CD4-positive, alpha-beta T cell treated with Interleukin-2 at 100 ng/mL for 4 hours (primary cell): Measurements from ENCODE around the gene AKIRIN2.
"Not testable (repeated sequence)": the region's sequence is repeated elsewhere in the genome, so short reads cannot be mapped to it uniquely, and the experiment has no call there.

Experiments used
- DNase-seq: peaks from one replicate; pipeline ENCODE4 v3.0.0-alpha.2; 2020; ENCODE audit warnings: low spot score

AKIRIN2 gene

GRCh38 chr6:87718662-87719433, 16.8 kb upstream of the AKIRIN2 start:
- DNase-seq, result peak; percentile 48

- DNase-seq, result no peak
Measured at GRCh38 chr6:87716928-87717614, 15.0 kb upstream of the AKIRIN2 start.

GRCh38 chr6:87714093-87714842, 12.2 kb upstream of the AKIRIN2 start:
- DNase-seq, result no peak

- DNase-seq, result not testable (repeated sequence)
Measured at GRCh38 chr6:87712713-87713112, 10.7 kb upstream of the AKIRIN2 start.

GRCh38 chr6:87710090-87710489, 8.1 kb upstream of the AKIRIN2 start:
- DNase-seq, result no peak

- not testable (repeated sequence) for DNase-seq
Measured at GRCh38 chr6:87708581-87709427, 6.8 kb upstream of the AKIRIN2 start.

- DNase-seq, result no peak
Measured at GRCh38 chr6:87706187-87706966, 4.3 kb upstream of the AKIRIN2 start.

- DNase-seq, result peak; percentile 47
Measured at GRCh38 chr6:87705070-87705691, 3.1 kb upstream of the AKIRIN2 start.

- not testable (repeated sequence) for DNase-seq
Measured at GRCh38 chr6:87703039-87703438, 1.0 kb upstream of the AKIRIN2 start.

GRCh38 chr6:87702589-87702945, 534 bp upstream of the AKIRIN2 start:
- no peak for DNase-seq

GRCh38 chr6:87701344-87701675, 723 bp downstream of the AKIRIN2 start:
- no peak for DNase-seq

- DNase-seq, result peak; percentile 72
Measured at GRCh38 chr6:87700397-87701343, 1.4 kb downstream of the AKIRIN2 start.

GRCh38 chr6:87699576-87699975, 2.5 kb downstream of the AKIRIN2 start:
- DNase-seq, result no peak

GRCh38 chr6:87698547-87699006, 3.5 kb downstream of the AKIRIN2 start:
- DNase-seq, result peak; percentile 49

- no peak for DNase-seq
Measured at GRCh38 chr6:87697581-87698546, 4.2 kb downstream of the AKIRIN2 start.

GRCh38 chr6:87696817-87697216, 5.2 kb downstream of the AKIRIN2 start:
- DNase-seq, result not testable (repeated sequence)

- no peak for DNase-seq
Measured at GRCh38 chr6:87692086-87692485, 9.9 kb downstream of the AKIRIN2 start.

- no peak for DNase-seq
Measured at GRCh38 chr6:87690441-87690840, 11.6 kb downstream of the AKIRIN2 start.
